GM12872 (cell line): ENCODE data around the gene ERGIC3.

ENCODE experiments used
- TF ChIP-seq, protein P1 (sequence below): IDR thresholded peaks from 3 replicates; pipeline ENCODE4 v1.5.1; 2011; ENCODE audit warnings: low read depth, mild to moderate bottlenecking, low read length, moderate library complexity; ENCODE audit not compliant: insufficient read depth

ERGIC3 gene

DNA sequence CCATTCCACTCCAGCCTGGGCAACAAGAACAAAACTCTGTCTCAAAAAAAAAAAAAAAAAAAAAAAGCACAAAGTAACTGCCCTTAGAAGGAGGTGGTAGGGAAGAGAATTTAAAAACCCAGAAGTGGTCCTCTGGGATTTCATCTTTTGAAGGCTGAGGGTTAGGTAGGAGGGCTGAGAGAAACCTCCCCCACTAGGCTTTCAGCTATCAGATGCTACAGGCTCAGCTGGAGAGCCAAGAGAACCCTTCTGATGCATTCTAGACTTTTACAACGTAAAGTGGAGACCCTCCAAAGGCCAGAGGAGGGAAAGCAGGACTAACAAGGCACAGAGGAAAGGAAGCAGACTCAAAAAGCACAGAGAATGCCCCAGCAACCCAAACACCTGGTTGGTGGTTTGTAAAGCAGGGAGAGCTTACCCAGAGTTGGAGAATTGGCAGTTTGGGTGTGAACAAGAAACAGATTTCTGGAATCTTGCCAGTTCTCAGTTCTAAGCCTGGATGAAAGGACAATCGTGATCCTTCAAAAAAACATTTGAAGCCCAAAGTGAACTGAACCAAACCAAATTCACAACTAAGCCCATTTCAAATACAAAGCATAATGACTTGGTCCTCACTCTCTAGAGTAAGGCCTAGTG, 50.6 kb downstream of the ERGIC3 start:
- TF ChIP-seq, protein P1, sequence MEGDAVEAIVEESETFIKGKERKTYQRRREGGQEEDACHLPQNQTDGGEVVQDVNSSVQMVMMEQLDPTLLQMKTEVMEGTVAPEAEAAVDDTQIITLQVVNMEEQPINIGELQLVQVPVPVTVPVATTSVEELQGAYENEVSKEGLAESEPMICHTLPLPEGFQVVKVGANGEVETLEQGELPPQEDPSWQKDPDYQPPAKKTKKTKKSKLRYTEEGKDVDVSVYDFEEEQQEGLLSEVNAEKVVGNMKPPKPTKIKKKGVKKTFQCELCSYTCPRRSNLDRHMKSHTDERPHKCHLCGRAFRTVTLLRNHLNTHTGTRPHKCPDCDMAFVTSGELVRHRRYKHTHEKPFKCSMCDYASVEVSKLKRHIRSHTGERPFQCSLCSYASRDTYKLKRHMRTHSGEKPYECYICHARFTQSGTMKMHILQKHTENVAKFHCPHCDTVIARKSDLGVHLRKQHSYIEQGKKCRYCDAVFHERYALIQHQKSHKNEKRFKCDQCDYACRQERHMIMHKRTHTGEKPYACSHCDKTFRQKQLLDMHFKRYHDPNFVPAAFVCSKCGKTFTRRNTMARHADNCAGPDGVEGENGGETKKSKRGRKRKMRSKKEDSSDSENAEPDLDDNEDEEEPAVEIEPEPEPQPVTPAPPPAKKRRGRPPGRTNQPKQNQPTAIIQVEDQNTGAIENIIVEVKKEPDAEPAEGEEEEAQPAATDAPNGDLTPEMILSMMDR: no peak

DNA sequence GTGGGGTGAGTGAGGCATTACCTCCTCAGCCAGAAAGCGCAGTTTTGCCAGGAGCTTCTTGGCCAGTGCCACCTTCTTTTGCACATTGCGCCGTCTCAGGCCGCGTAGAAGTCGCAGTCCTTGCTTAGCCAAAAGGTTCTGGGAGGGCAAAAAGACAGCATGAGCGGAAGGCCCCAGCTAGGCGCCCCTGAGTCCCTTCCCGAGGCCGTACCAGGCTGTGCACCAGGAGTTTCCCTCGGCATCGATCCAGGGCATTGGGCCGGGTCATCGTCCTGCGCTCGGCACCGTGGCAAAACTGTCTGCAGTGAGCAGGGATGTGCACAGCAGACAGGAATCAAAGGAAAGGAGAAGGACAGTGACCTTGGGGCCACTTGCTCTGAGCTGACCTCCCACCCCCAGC, 53.6 kb downstream of the ERGIC3 start:
- TF ChIP-seq, protein P1: no peak

DNA sequence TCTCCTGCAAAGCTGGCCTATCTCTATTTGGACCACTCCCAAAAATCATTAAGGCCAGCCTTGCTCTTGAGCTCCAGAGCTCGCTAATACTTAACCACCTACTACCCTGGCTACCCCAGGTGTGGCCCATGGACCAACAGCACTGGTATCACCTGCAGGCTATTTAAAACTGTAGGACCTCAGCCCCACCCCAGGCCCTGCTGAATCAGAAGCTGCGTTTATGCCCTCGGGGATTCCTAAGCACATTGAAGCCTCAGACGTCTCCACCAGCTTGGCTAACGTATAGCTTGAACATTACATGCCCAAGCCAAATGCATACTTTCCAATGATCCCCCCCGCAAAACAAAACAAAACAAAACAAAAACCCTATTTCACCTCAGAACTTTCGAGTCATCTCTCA, 54.0 kb downstream of the ERGIC3 start:
- TF ChIP-seq, protein P1: no peak

DNA sequence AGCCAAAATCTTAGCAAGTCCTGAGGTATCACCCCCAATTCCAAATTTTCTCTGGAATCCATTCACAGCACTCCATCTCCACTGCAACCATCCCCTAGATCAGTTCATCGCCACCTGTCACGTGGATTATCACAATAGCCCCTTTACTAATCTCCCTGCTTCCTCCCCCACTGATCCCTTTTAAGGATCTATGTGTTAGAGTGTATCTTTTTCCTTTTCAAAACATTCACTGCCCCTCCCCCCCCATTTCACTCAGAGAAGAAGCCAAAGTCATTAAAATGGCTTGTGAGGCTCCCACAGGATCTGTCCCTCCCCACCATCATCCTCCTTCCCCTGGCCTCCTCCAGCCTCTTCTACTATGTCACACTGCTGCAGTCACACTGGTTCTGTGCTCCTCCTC, 55.3 kb downstream of the ERGIC3 start:
- TF ChIP-seq, protein P1: no peak

DNA sequence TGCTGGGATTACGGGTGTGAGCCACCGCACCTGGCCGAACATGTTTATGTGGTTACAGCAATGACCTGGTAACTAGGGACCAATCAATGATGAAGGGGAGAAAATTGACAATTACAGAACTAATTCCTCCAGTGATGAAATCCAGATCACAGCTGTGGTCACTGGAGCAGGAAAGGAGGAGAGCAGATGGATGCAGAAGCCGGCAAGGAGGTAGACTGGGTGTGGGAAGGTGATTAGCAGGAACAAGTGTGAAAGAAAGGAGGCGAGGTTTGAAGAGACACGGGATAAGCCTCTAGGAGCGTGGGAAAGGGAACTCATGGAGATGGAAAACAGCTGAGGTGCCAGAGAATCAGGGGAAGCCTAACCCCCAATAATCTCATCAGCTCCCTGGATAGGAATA, 56.6 kb downstream of the ERGIC3 start:
- TF ChIP-seq, protein P1: no peak

DNA sequence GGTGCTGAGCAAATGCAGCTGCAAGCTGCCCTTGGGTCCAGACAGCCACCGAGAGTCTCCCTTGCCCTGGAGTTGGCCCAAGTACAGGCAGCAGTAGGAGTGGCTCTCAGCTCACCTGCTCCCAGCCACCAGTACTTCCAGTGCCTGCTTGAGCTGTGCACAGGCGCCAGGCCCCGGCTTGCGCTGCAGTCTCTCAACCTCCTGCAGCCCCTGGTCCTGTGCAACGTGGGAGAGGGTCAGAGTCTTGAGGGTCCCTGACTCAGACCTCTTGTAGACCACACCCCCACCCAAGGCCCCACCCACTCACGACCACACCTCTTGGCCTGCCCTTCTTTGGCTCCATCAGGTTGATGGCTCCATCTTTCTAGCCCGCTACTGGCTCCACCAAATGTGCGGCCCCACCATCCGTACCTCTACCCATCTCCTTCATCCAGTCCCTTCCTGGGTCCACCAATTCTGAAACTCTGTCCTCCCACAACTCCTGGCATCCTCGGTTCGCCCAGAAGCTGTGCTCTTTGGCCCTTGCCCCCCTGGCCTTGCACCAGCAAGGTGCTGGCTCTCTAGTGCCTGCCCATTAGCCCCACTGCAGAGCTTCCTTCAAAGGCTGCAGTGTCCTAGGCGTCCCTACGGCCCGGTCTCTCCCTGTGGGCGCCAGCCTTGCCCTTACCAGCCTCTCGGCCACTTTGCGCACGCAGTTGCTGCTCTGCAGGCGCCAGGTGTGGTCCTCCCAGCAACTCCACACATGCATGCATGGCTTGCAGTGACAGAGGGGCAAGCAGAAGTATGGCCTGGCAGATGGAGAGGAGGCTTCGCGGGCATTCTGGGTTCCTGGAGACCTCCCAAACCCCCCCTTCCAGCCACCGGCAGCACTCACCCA, 57.3 kb downstream of the ERGIC3 start:
- TF ChIP-seq, protein P1: no peak

DNA sequence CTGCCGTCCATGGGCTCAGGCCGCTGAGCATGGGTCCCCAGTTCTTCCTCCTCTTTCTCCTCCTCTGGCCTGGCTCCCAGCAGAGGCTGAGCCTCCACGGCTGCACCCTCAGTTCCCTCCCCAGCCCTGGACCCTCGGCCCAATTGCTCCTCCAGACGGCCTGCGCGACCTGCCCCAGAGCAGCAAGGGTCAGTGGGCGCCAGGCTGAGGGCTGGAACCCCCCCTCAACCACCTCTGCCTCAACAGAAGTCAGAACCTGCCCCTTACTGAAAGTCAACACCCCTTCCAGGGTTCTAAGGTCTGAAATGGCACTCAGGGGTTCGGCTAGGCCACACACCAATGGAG, 57.9 kb downstream of the ERGIC3 start:
- TF ChIP-seq, protein P1: no peak
